ENCODE measurements around the gene TPPP2.

TPPP2 gene

DNA sequence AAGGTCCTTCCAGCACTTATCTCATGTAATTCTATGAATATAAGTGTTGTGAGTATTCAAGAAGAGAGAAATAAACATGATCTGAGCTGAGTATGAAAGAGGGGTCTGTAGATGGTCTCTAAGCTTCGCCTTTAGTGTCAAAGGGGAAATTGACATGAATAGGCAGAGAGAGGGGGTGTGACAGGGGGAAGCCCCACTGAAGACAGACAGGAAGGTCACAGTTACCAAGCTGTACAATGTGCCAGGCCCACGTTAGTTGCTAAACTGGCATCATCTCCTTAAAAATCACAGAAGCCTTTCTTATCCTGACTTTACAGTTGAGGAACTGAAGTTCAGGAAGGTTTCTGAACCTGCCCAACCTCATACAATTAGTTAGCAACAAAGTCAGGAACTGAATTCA, 47.7 kb downstream of the TPPP2 start:
- DNase-seq (ENCODE audit: low read depth), result no peak

DNA sequence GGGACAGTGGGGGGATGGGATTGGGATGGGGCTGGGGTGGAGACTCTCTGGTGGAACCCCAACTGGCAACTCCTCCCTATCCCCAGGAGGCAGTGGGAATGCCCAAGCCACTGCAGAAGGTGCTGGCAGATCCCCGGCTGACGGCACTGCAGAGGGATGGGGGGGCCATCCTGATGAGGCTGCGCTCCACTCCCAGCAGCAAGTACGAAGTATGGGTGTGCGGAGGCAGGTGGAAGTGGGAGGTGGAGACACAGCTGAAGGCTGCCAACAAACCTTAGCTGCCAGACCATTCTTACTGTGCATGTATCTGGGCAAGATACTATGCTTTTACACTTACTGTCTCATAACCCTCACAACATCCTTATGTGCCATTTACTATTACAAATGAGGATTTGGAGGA, 48.3 kb downstream of the TPPP2 start:
- DNase-seq (ENCODE audit: low read depth), result no peak

- DNase-seq (ENCODE audit: low read depth), result no peak
Measured at GRCh38 chr14:21078726-21079125, 48.7 kb downstream of the TPPP2 start.

DNA sequence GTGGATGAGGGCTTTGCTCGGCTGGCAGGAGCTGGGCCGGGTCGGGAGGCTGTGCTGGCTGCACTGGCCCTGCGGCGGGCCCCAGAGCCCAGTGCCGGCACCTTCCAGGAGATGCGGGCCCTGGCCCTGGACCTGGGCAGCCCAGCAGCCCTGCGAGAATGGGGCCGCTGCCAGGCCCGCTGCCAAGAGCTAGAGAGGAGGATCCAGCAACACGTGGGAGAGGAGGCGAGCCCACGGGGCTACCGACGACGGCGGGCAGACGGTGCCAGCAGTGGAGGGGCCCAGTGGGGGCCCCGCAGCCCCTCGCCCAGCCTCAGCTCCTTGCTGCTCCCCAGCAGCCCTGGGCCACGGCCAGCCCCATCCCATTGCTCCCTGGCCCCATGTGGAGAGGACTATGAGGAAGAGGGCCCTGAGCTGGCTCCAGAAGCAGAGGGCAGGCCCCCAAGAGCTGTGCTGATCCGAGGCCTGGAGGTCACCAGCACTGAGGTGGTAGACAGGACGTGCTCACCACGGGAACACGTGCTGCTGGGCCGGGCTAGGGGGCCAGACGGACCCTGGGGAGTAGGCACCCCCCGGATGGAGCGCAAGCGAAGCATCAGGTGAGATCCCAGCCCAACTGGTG, 51.6 kb downstream of the TPPP2 start:
- no peak for DNase-seq (ENCODE audit: low read depth)

Data from T-helper 22 cell (primary cell).